HFFc6 (cell line): Measurements from ENCODE around the gene TMEM175. TPM values are rescaled to one million over a fixed set of nuclear protein-coding genes. Genes with fewer than 3 reads are reported as not detected.

ENCODE experiments used
- DNase-seq: peaks from one replicate; pipeline ENCODE4 v3.0.0-alpha.2; 2018
- H3K27ac Mint-ChIP-seq: 2 replicates; pipeline ENCODE4 v1.8.0; 2020; ENCODE audit warnings: mild to moderate bottlenecking, mixed read lengths
- H3K27me3 Mint-ChIP-seq: 2 replicates; pipeline ENCODE4 v1.8.0; 2021; ENCODE audit warnings: mild to moderate bottlenecking, moderate library complexity, mixed read lengths; ENCODE audit not compliant: insufficient read depth
- H3K36me3 Mint-ChIP-seq: 2 replicates; pipeline ENCODE4 v1.8.0; 2021; ENCODE audit warnings: low read depth, mixed read lengths
- H3K4me1 Mint-ChIP-seq: 2 replicates; pipeline ENCODE4 v1.8.0; 2020; ENCODE audit warnings: low read depth, mixed read lengths
- H3K4me3 Mint-ChIP-seq: 2 replicates; pipeline ENCODE4 v1.8.0; 2020; ENCODE audit warnings: mild to moderate bottlenecking, moderate library complexity, mixed read lengths
- H3K9me3 Mint-ChIP-seq: 2 replicates; pipeline ENCODE4 v1.8.0; 2020; ENCODE audit warnings: mild to moderate bottlenecking, mixed read lengths
- total RNA-seq, 6 experiments: library from RNA; stranded (reverse); fragmentation: NEBNext Ultra II Directional; extraction: Animal tissue kit (Norgen Biotek cat#: 25700); gene quantifications; 2 replicates in 1 of 6; 3 replicates in 5 of 6; pipeline ENCODE4 v1.2.3, GENCODE V29; 2021
- TF ChIP-seq, protein P1 (sequence below): fragments of 200-600 bp; sonication (generic); IDR thresholded peaks from 2 replicates; pipeline ENCODE4 v1.5.0; 2021; ENCODE audit warnings: antibody characterized with exemption, mild to moderate bottlenecking

Gene TMEM175
- total RNA-seq, 6 experiments from 2014 or later = 27.8 to 41.8 (median 34.1) TPM

DNA sequence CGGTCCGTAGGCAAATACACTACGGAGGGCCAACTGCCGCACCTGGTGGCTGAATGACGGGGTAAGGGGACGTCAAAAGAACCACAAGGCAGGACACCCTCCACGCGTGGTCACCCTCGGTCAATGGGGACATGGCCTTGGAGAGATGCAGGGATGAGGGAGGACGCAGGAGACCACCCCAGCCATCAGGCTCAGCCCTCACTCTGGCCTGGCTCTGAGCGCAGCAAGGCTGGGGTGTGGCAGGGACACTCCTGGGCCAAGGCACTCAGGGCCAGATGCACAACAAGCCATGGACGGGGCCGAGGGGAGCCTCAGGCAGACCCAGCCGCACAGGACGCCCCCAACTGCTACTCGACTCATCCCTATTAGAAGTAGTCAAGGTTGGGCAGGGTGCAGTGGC, 36.7 kb upstream of the TMEM175 start:
- Mint-ChIP-seq H3K27me3 (no peaks in the 10 kb centered on the region; the same call in 1 of the 2 replicates), H3K4me3 (no peak overlapping the region), H3K9me3 (no peaks in the 10 kb centered on the region), H3K27ac (no peak overlapping the region), H3K36me3 (no peaks in the 10 kb centered on the region; the same call in 1 of the 2 replicates), H3K4me1 (no peaks in the 10 kb centered on the region)
- TF ChIP-seq, protein P1, sequence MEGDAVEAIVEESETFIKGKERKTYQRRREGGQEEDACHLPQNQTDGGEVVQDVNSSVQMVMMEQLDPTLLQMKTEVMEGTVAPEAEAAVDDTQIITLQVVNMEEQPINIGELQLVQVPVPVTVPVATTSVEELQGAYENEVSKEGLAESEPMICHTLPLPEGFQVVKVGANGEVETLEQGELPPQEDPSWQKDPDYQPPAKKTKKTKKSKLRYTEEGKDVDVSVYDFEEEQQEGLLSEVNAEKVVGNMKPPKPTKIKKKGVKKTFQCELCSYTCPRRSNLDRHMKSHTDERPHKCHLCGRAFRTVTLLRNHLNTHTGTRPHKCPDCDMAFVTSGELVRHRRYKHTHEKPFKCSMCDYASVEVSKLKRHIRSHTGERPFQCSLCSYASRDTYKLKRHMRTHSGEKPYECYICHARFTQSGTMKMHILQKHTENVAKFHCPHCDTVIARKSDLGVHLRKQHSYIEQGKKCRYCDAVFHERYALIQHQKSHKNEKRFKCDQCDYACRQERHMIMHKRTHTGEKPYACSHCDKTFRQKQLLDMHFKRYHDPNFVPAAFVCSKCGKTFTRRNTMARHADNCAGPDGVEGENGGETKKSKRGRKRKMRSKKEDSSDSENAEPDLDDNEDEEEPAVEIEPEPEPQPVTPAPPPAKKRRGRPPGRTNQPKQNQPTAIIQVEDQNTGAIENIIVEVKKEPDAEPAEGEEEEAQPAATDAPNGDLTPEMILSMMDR = no peak
- no peak for DNase-seq

DNA sequence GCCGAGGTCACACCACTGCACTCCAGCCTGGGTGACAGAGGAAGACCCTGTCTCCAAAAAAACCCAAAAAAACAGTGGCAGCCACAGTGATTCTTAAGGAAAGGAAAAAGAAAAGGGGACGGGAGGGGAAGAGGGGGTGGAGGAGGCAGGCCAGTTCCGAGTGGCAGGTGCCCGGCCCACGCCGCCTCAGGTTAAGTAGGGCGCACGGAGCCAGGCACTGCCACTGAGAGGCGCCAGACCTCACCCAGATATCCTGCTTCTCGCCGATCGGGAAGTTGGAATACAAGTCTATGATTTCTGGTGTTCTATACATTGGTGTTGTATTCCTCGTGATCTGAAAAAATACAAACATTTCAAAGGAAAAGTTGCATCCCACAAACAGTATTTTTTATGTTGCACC, 36.0 kb upstream of the TMEM175 start:
- TF ChIP-seq, protein P1 = peak; percentile 27; the same call in 1 of the 2 replicates
- H3K4me3 Mint-ChIP-seq = no peak overlapping the region
- no peaks in the 10 kb centered on the region; the same call in 1 of the 2 replicates for H3K36me3 Mint-ChIP-seq
- H3K27me3 Mint-ChIP-seq = no peaks in the 10 kb centered on the region; the same call in 1 of the 2 replicates
- no peaks in the 10 kb centered on the region for H3K4me1 Mint-ChIP-seq
- no peaks in the 10 kb centered on the region for H3K9me3 Mint-ChIP-seq
- no peak overlapping the region for H3K27ac Mint-ChIP-seq
- no peak for DNase-seq

DNA sequence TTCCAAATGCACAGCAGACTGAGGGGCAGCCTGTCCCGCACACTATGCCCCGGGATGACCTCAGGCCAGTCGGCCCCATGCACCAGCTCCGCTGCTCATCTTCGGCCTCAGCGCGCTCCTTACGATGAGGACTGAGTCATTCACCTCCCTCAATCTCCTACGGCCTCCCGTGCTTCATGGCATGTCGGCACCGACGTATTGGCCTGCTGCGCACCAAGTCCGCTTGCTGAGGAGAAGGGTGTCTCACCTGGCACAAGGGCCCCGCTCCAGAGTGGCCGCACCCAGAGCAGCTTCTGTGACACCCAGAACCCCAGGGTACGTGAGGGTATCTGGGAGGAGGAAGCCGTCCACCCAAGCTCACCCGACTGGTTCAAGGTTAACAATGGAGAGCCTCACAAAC, 35.6 kb upstream of the TMEM175 start:
- Mint-ChIP-seq H3K36me3 (no peaks in the 10 kb centered on the region; the same call in 1 of the 2 replicates), H3K27me3 (no peaks in the 10 kb centered on the region; the same call in 1 of the 2 replicates), H3K27ac (no peak overlapping the region), H3K9me3 (no peaks in the 10 kb centered on the region), H3K4me1 (no peaks in the 10 kb centered on the region), H3K4me3 (no peak overlapping the region)
- DNase-seq = no peak
- TF ChIP-seq, protein P1 = no peak

DNA sequence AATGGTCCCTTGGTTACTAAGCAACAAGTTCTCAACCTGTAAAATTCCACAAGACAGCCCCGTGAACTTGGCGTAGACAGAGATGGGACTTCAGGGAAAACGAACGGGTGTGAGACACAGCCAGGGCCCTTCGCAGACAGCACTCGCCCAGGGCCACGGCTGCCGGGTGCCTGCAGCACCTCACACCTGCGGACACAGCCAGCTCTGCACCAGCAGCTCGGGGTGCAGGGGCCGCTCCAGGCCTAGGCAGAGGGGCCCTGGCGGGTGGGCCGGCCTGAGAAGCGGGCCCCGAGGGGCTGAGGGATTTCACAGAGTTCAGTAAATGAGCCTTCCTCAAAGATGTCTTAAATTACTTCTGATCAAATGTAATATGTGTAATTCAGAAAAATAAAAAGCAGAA, 34.1 kb upstream of the TMEM175 start:
- H3K4me3 Mint-ChIP-seq = no peak overlapping the region
- DNase-seq = no peak

DNA sequence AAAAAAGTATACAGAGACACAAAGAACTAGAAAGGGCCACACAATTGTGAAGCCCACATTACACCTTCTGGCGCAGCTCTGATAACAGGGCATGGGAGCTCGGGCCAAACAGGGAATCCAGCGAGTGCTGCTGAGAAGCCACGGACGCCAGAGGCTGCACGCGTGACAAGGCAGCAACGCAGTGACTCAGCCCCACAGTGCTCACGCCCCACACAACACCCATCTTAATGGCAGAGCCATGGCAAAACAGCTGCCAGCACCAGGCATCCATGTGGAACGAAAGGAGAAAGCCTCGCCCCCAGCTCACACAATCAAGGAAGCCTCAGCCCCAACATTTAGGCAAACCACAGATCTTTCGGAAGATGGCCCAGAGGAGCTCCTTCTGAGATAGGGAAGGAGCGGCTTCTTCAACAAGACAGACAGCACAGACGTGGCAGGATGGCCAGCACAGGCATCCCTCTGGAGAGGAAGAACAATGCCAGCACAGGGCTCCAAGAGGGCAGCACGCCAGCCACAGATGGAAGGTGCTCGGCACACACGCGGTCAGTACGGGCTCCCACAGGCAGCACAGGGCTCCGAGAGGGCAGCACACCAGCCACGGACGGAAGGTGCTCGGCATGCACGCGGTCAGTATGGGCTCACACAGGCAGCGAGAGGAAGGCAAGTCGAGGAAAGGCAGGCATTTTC, 33.2 kb upstream of the TMEM175 start:
- no peak for DNase-seq
- H3K4me1 Mint-ChIP-seq = no peaks in the 10 kb centered on the region
- H3K4me3 Mint-ChIP-seq = no peak overlapping the region
- H3K27ac Mint-ChIP-seq = no peak overlapping the region; the same call in 1 of the 2 replicates
- no peaks in the 10 kb centered on the region; the same call in 1 of the 2 replicates for H3K27me3 Mint-ChIP-seq
- no peaks in the 10 kb centered on the region; the same call in 1 of the 2 replicates for H3K36me3 Mint-ChIP-seq
- no peaks in the 10 kb centered on the region for H3K9me3 Mint-ChIP-seq
- TF ChIP-seq, protein P1 = no peak

More for the DNA sequence above, 34.1 kb upstream of the TMEM175 start:
- Mint-ChIP-seq H3K27me3 (no peaks in the 10 kb centered on the region; the same call in 1 of the 2 replicates), H3K27ac (no peak overlapping the region), H3K36me3 (no peaks in the 10 kb centered on the region; the same call in 1 of the 2 replicates), H3K4me1 (no peaks in the 10 kb centered on the region), H3K9me3 (no peaks in the 10 kb centered on the region)
- TF ChIP-seq, protein P1 = no peak
